G401.6 (cell line): Measurements from ENCODE around the gene RNF138.
"Not testable (repeated sequence)": the region's sequence is repeated elsewhere in the genome, so short reads cannot be mapped to it uniquely, and the experiment has no call there.

Experiments
- FAIRE-seq: peaks from 2 replicates; lab custom pipeline; 2012; peaks lifted over from hg19 to GRCh38; lab: Jason Lieb, UNC

Gene RNF138

GRCh38 chr18:32095900-32096229 lies 4.2 kb downstream of the RNF138 start:
- FAIRE-seq, result no peak

GRCh38 chr18:32096946-32097345 lies 5.3 kb downstream of the RNF138 start:
- no peak for FAIRE-seq

DNA sequence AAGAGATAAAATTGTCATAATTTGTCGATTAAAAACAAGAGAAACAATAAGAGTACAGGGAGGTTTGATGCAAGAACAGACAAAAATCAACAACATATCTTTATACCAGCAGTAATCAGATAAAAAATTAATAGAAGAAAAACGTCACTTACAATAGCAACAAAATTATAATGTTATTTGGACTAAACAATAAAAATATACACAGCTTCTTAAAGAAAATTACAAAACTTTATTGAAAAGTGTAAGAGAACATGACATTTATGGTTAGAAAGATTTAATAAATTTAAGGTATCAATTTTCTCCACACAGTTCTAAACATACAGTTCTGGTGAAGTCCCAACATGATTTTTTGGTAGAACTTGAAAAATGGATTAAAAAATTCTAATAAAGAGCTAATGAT lies 12.8 kb downstream of the RNF138 start:
- FAIRE-seq, result peak; percentile 3

- no peak for FAIRE-seq
These were observed 18.3 kb downstream of the RNF138 start for GRCh38 chr18:32110005-32110404.

DNA sequence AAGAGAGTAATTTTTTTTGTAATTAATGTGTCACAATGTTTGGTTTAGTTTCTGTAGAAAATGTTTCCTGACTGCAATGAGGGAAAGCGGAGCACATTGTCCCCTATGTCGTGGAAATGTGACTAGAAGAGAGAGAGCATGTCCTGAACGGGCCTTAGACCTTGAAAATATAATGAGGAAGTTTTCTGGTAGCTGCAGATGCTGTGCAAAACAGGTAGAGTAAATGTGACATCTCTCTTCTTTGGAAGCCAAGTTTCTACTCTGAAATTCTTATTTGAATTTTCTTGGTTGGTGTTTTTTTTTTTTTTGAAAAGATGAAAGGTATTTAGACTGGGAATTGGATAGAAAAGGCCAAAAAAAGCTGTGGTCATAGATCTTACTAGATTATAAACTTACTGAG lies 20.0 kb downstream of the RNF138 start:
- no peak for FAIRE-seq

GRCh38 chr18:32112826-32113225 lies 21.2 kb downstream of the RNF138 start:
- no peak for FAIRE-seq

DNA sequence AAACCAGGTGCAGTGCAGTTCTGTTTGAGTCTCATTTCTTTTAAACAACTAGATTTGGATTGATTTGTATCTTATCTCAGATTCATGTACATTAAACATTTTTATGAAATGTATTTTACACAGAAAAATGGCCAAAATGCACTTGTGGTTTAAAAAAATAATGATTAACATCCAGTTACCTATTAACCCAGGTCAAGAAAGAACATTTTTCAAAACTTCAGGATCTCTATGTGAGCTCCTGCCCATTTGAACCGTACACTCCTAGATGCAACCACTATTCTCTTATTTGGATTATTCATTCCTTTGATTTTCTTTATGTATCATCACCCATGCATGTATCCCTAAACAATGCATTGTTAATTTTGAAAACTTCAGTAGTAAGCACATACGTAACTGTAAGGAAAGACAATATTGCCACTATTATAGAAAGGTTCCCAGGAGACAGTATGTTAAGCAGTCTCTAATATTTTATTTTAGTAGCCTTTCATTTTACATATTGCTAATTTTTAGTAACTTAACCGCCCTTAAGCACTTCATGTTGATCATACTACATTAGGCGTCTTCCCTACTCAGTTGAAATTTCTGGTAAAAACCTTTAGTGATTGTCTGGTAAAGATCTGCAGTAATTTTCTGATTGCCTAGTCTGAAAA lies 22.7 kb downstream of the RNF138 start:
- FAIRE-seq, result no peak

GRCh38 chr18:32122039-32122438 lies 30.4 kb downstream of the RNF138 start:
- FAIRE-seq, result no peak

DNA sequence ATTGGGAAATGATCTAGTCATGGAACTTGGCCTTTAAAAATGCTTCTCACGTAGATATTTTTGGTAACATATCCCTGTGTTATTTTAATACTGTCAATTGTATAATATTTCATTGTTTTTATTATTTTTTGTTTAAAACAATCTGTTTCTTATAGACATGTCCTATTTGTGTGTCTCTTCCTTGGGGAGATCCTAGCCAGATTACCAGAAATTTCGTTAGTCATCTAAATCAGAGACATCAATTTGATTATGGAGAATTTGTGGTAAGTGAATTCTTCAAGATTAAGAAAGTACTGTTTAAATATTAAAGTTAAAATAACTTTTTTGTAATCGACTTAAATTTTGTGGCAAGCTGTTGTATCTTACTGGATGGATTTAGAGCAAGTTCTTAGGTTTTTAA lies 34.9 kb downstream of the RNF138 start:
- no peak for FAIRE-seq

DNA sequence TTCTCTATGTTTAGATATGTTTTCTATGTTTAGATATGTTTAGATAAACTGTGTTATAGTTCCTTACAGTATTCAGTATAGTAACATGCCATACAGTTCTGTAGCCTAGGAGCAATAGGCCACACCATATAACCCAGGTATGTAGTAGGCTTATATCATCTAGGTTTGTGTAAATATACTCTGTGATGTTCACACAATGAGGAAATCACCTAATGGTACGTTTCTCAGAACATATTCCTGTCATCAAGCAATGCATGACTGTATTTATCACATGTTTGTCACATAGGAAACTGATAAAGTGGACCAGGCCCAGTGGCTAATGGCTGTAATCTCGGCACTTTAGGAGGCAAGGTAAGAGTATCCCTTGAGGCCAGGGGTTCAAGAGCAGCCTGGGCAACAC lies 44.0 kb downstream of the RNF138 start:
- no peak for FAIRE-seq

DNA sequence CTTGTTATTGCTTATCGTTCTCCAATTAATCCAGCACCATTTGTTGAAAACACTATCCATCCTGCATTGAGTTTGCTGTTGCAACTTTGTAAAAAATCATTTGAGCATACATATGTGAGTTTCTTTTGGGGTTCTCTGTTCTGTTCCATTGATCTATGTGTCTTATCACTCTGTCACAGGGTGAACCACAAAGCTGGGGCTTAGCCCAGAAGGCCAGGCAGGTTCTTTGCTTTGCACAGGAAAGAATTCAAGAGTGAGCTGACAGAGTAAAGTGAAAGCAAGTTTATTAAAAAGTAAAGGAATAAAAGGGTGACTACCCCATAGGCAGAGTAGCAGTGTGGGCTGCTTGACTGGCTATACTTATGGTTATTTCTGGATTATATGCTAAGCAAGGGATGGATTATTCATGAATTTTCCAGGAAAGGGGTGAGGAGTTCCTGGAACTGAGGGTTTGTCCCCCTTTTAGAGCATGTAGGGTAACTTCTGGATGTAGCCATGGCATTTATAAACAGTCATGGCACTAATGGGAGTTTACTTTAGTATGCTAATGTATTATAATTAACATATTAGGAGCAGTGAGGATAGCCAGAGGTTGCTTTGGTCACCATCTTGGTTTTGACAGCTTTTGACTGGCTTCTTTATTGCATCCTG lies 46.8 kb downstream of the RNF138 start:
- no peak for FAIRE-seq

- FAIRE-seq, result no peak
These were observed 48.2 kb downstream of the RNF138 start for GRCh38 chr18:32139835-32140283.

DNA sequence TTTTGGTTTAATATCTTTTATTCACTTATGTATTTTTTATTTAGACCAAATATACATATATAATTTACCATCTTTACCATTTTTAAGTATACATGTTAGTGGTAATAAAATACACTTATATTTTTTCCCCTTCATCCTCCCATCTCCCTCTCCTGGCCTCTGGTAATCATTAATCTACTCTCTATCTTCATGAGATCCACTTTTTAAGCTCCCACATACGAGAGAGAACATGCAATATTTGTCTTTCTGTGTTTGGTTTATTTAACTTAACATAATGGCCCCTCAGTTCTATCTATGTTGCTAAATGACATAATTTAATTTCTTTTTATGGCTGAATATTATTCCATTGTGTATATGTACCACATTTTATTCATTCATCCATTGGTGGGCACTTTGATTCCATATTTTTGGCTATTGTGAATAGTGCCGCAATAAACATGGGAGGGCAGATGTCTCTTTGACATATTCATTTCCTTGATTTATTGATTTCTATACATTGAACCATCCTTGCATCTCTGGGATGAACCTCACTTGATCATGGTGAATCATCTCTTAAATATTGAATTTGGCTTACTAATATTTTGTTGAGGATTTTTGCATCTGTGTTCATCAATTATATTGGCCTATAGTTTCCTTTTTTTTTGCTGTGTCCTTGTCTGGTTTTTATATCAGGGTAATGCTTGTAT lies 56.7 kb downstream of the RNF138 start:
- FAIRE-seq, result no peak

- FAIRE-seq, result no peak
These were observed 61.2 kb downstream of the RNF138 start for GRCh38 chr18:32152705-32153448.

GRCh38 chr18:32156855-32157254 lies 65.2 kb downstream of the RNF138 start:
- no peak for FAIRE-seq

GRCh38 chr18:32157580-32157979 lies 65.9 kb downstream of the RNF138 start:
- FAIRE-seq, result no peak

DNA sequence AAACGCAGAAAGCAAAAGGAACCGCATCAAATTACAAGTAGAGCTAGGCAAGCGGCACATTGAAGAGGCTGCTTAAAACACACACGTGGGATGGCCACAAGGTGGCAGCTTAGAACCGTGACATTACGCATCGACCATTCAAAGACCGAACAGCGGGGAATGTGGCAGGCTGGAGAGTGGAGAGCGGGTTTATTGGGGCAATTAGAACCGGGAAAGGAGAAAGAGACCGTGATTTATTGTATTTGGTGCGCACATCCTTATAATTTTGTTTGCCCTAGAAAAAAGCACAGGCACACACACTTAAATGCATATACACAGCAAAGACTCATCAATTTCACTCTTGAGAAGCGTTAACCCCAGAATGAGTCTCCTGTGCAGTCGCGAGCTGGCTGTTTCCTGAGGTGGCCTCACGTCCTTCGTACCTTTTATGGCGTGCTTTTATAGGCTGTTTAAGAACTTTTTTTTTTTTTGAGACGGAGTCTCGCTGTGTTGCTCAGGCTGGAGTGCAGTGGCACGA lies 66.5 kb downstream of the RNF138 start:
- peak; percentile 89 for FAIRE-seq

- FAIRE-seq, result not testable (repeated sequence)
These were observed 67.0 kb downstream of the RNF138 start for GRCh38 chr18:32158631-32159030.

- no peak for FAIRE-seq
These were observed 68.9 kb downstream of the RNF138 start for GRCh38 chr18:32160547-32160946.

- FAIRE-seq, result no peak
These were observed 76.5 kb downstream of the RNF138 start for GRCh38 chr18:32167980-32168730.

- no peak for FAIRE-seq
These were observed 82.0 kb downstream of the RNF138 start for GRCh38 chr18:32173654-32174053.

- no peak for FAIRE-seq
These were observed 83.0 kb downstream of the RNF138 start for GRCh38 chr18:32174719-32175118.
